Tibial artery (tissue), 4 donors: Measurements from ENCODE around the gene LRR1.

ENCODE experiments used
- DNase-seq, 2 donors: peaks; one replicate each; pipeline ENCODE4 v3.0.0-alpha.2; 2019
- H3K27ac ChIP-seq, 2 donors: fragments of 200-600 bp; sonication (generic) in 1 of 2; 1 replicate in 1 of 2; 2 replicates in 1 of 2; pipeline ENCODE4 v1.5.1; 2018 to 2019; ENCODE audit warnings: mild to moderate bottlenecking in 1 of 2
- H3K27me3 ChIP-seq, 2 donors: fragments of 200-600 bp; sonication (generic) in 1 of 2; one replicate each; pipeline versions ENCODE4 v1.5.1 to v1.6.0; 2016 to 2019
- H3K36me3 ChIP-seq, 3 donors: fragments of 200-600 bp; sonication (generic) in 2 of 3; one replicate each; pipeline ENCODE4 v1.5.1; 2016 to 2019; ENCODE audit warnings: mild to moderate bottlenecking in 2 of 3
- H3K4me1 ChIP-seq, 4 donors: fragments of 200-600 bp; sonication (generic) in 2 of 4; 1 replicate in 3 of 4; 2 replicates in 1 of 4; pipeline ENCODE4 v1.5.1; 2016 to 2019
- H3K4me3 ChIP-seq, 2 donors: fragments of 200-600 bp; sonication (generic) in 1 of 2; 1 replicate in 1 of 2; 2 replicates in 1 of 2; pipeline ENCODE4 v1.5.1; 2018 to 2019; ENCODE audit warnings: mild to moderate bottlenecking in 2 of 2
- H3K9me3 ChIP-seq, 3 donors: fragments of 200-600 bp; sonication (generic) in 1 of 3; one replicate each; pipeline ENCODE4 v1.5.1; 2016 to 2019
- CTCF ChIP-seq, 2 experiments: fragments of 200-600 bp in 1 of 2; fragments of 450-650 bp in 1 of 2; IDR thresholded peaks; one replicate each; pipeline ENCODE4 v1.5.1; 2017 to 2019; ENCODE audit warnings: antibody characterized with exemption in 2 of 2, mild to moderate bottlenecking in 1 of 2, moderate library complexity in 1 of 2
- intact Hi-C: fragments of 100-400 bp; cut with DNase I; formaldehyde crosslinking; loops from one replicate; pipeline ENCODE4 v1.15.0; 2023; ENCODE audit warnings: low total_unique reads

Gene LRR1

DNA sequence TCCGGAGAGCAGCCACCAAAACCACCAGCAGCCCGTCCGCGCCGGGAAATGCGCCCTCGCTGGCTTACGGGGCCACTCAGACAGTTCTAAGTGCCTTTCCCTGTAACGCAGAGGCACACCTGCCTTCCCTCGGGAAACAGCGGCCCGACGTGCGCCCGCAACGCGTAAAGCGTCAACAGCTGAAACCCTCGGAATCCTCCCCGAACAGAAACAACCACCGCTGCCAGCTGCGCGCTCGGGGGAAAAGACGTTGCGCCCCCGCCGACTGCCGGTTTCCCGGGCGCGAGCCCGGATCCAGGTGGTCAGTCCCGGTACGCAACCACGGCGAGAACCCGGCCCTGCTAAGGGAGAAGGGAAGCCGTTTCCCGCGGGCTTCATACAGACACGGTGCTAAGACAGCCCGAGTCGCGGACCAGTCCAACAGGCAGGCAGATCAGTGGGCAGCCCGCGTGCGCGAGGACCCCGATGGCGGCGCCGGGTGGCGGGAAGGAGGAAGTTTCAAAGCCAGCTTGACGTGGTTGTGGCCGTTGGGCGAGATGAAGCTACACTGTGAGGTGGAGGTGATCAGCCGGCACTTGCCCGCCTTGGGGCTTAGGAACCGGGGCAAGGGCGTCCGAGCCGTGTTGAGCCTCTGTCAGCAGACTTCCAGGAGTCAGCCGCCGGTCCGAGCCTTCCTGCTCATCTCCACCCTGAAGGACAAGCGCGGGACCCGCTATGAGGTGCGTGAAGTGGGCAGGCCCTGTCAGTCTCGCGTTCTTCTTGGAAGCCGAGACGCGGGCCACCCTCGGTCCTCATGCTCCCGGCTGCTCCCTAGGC is at the start of gene LRR1:
Gene LRR1, plus strand, starts transcription at position 456 of the 816 bp plus-strand sequence. Its CDS starts 81 bp downstream, at position 537.
- Histone ChIP-seq H3K9me3 (no peaks in the 10 kb centered on the region), H3K27ac (peak within 1 kb of the TSS; percentile 90 to 93), H3K4me3 (peak within 1 kb of the TSS; percentile 70 to 96), H3K27me3 (no peaks in the 10 kb centered on the region), H3K36me3 (peaks cover 0 to 4% (median 1%) of the 10 kb centered on the region in 3 donors), H3K4me1 (peaks cover 0 to 12% (median 4%) of the 10 kb centered on the region in 4 donors)
- intact Hi-C loops, result no loop called here
- peak; percentile 80 to 91 for DNase-seq
- no peak for TF ChIP-seq CTCF (IDR thresholded peaks at IDR 0.05)

- Histone ChIP-seq H3K36me3 (no peaks in the 10 kb centered on the region), H3K27me3 (no peaks in the 10 kb centered on the region), H3K27ac (no peak overlapping the region), H3K4me3 (no peak overlapping the region), H3K4me1 (no peaks in the 10 kb centered on the region), H3K9me3 (no peaks in the 10 kb centered on the region)
- no peak for DNase-seq
- intact Hi-C loops, result no loop called here
- no peak for TF ChIP-seq CTCF (IDR thresholded peaks at IDR 0.05)
Measured at GRCh38 chr14:49549446-49549845, 49.3 kb upstream of the LRR1 start.

- no peaks in the 10 kb centered on the region for H3K36me3 ChIP-seq
- no peak for TF ChIP-seq CTCF (IDR thresholded peaks at IDR 0.05)
- no peaks in the 10 kb centered on the region for H3K27me3 ChIP-seq
- DNase-seq, result no peak
- H3K9me3 ChIP-seq, result no peaks in the 10 kb centered on the region
- intact Hi-C loops, result no loop called here
- no peak overlapping the region for H3K27ac ChIP-seq
- H3K4me3 ChIP-seq, result no peak overlapping the region
- no peaks in the 10 kb centered on the region for H3K4me1 ChIP-seq
Measured at GRCh38 chr14:49549881-49550280, 48.9 kb upstream of the LRR1 start.

- Histone ChIP-seq H3K4me1 (no peaks in the 10 kb centered on the region), H3K4me3 (no peak overlapping the region), H3K27ac (no peak overlapping the region), H3K27me3 (no peaks in the 10 kb centered on the region), H3K36me3 (no peaks in the 10 kb centered on the region), H3K9me3 (no peaks in the 10 kb centered on the region)
- DNase-seq, result no peak
- TF ChIP-seq CTCF (IDR thresholded peaks at IDR 0.05), result no peak
- intact Hi-C loops, result no loop called here
Measured at GRCh38 chr14:49550286-49551184, 48.2 kb upstream of the LRR1 start.

- Histone ChIP-seq H3K4me1 (no peaks in the 10 kb centered on the region), H3K9me3 (no peaks in the 10 kb centered on the region), H3K4me3 (no peak overlapping the region), H3K27me3 (no peaks in the 10 kb centered on the region), H3K27ac (no peak overlapping the region), H3K36me3 (no peaks in the 10 kb centered on the region)
- no peak for TF ChIP-seq CTCF (IDR thresholded peaks at IDR 0.05)
- intact Hi-C loops, result no loop called here
- no peak for DNase-seq
Measured at GRCh38 chr14:49551569-49551968, 47.2 kb upstream of the LRR1 start.
